ENCODE measurements around the gene DNAJC5.

- TF ChIP-seq CTCF (IDR thresholded peaks at IDR 0.05) = no peak
- TF ChIP-seq POLR2A (IDR thresholded peaks at IDR 0.05) = no peak
These were observed 75.2 kb downstream of the DNAJC5 start, which contains the start of gene ZNF512B for GRCh38 chr20:63969838-63970713.

Measured in ovary (tissue), 3 donors.